Endothelial cell of umbilical vein (primary cell): ENCODE results near the gene TCP11. TPM values are rescaled to one million over a fixed set of nuclear protein-coding genes. Genes with fewer than 3 reads are reported as not detected.

Experiments
- BruUV-seq: library from RNA; stranded (reverse); fragments of 400-500 nt; replicated peaks from 2 replicates; lab custom pipeline; 2021; lab: Mats Ljungman, UMichigan
- CTCF ChIA-PET: fragments of 300-600, 350-600 bp; sonication (Branson Sonifier 250); formaldehyde crosslinking; loops from one replicate; lab custom pipeline; 2021; ENCODE audit warnings: antibody characterized with exemption, inconsistent platforms; lab: Charles Lee
- POLR2A ChIA-PET: fragments of 300-600, 350-600 bp; sonication (Branson Sonifier 250); formaldehyde crosslinking; loops from one replicate; lab custom pipeline; 2021; ENCODE audit warnings: antibody characterized with exemption, inconsistent platforms; lab: Charles Lee
- DNase-seq: peaks from one replicate; pipeline ENCODE4 v3.0.0-alpha.2; 2011; ENCODE audit warnings: low read depth, low spot score
- FAIRE-seq: peaks from 2 replicates; lab custom pipeline; 2011; peaks lifted over from hg19 to GRCh38; lab: Jason Lieb, UNC
- H2AFZ ChIP-seq: 2 replicates; pipeline ENCODE4 v1.6.0; 2012; ENCODE audit warnings: low read depth, low read length, control low read depth, inconsistent platforms
- H3K27ac ChIP-seq: 2 replicates; pipeline ENCODE4 v1.5.1; 2011; ENCODE audit warnings: low read depth, mild to moderate bottlenecking, control low read depth, low read length, moderate library complexity; ENCODE audit not compliant: insufficient read depth
- H3K27me3 ChIP-seq, 2 experiments: 2 replicates each; pipeline versions ENCODE4 v1.6.0 to v1.6.1; 2011; ENCODE audit warnings: low read length in 2 of 2, mixed read lengths in 1 of 2; ENCODE audit not compliant: control insufficient read depth in 2 of 2, insufficient read depth in 2 of 2
- H3K36me3 ChIP-seq, 2 experiments: 2 replicates in 1 of 2; 3 replicates in 1 of 2; pipeline ENCODE4 v1.5.1; 2011; ENCODE audit warnings: low read length in 2 of 2, mild to moderate bottlenecking in 1 of 2, moderate library complexity in 1 of 2; ENCODE audit not compliant: control insufficient read depth in 2 of 2, insufficient read depth in 2 of 2; ENCODE audit errors: extremely low read depth in 1 of 2
- H3K4me1 ChIP-seq: 3 replicates; pipeline ENCODE4 v1.5.1; 2011; ENCODE audit warnings: mild to moderate bottlenecking, low read length; ENCODE audit not compliant: control insufficient read depth, insufficient read depth; ENCODE audit errors: extremely low read depth
- H3K4me2 ChIP-seq: 2 replicates; pipeline ENCODE4 v1.6.1; 2011; ENCODE audit warnings: low read length, control low read depth, mixed read lengths; ENCODE audit not compliant: insufficient read depth
- H3K4me3 ChIP-seq, 3 experiments: fragments of 200-600 bp in 1 of 3; sonication (generic), shearing (Covaris generic) in 1 of 3; replicated peaks in 1 of 3; 2 replicates each; pipeline ENCODE4 v1.5.1; 2011 to 2016; ENCODE audit warnings: control low read depth in 3 of 3, low read length in 3 of 3, mild to moderate bottlenecking in 2 of 3, inconsistent platforms in 1 of 3, low read depth in 1 of 3, moderate library complexity in 1 of 3; ENCODE audit not compliant: insufficient read depth in 1 of 3
- H3K79me2 ChIP-seq: 2 replicates; pipeline ENCODE4 v1.6.0; 2012; ENCODE audit warnings: low read length, inconsistent platforms; ENCODE audit not compliant: control insufficient read depth, insufficient read depth
- H3K9ac ChIP-seq: replicated peaks from 2 replicates; pipeline ENCODE3; 2011; ENCODE audit warnings: low read length, control low read depth; ENCODE audit not compliant: insufficient read depth; ENCODE audit errors: extremely low read depth
- H3K9me1 ChIP-seq: replicated peaks from 3 replicates; pipeline ENCODE4 v1.6.0; 2011; ENCODE audit warnings: mild to moderate bottlenecking, low read length; ENCODE audit not compliant: control insufficient read depth, insufficient read depth; ENCODE audit errors: extremely low read depth
- H3K9me3 ChIP-seq: replicated peaks from 2 replicates; pipeline ENCODE4 v1.5.1; 2012; ENCODE audit warnings: low read length, inconsistent platforms; ENCODE audit not compliant: control insufficient read depth, insufficient read depth
- H4K20me1 ChIP-seq: replicated peaks from 2 replicates; pipeline ENCODE3; 2011; ENCODE audit warnings: mild to moderate bottlenecking, low read length; ENCODE audit not compliant: control insufficient read depth, insufficient read depth; ENCODE audit errors: extremely low read depth
- CTCF ChIP-seq, 2 donors: IDR thresholded peaks; 1 replicate in 1 of 2; 2 replicates in 1 of 2; pipeline ENCODE4 v1.5.1; 2011; ENCODE audit warnings: low read length in 2 of 2, mild to moderate bottlenecking in 2 of 2, moderate library complexity in 2 of 2, control low read depth in 1 of 2, inconsistent platforms in 1 of 2, low read depth in 1 of 2; ENCODE audit not compliant: insufficient read depth in 1 of 2; ENCODE audit errors: extremely low read depth in 1 of 2
- EZH2 ChIP-seq: IDR thresholded peaks from 2 replicates; pipeline ENCODE4 v1.6.1; 2012; ENCODE audit warnings: borderline replicate concordance, low read depth, mild to moderate bottlenecking, moderate library complexity, low read length, inconsistent platforms; ENCODE audit not compliant: severe bottlenecking
- FOS ChIP-seq: IDR thresholded peaks from 2 replicates; pipeline ENCODE4 v1.6.1; 2011; ENCODE audit warnings: mild to moderate bottlenecking, low read length, moderate library complexity, borderline replicate concordance; ENCODE audit not compliant: insufficient read depth
- GATA2 ChIP-seq: IDR thresholded peaks from 2 replicates; pipeline ENCODE4 v1.7.0; 2011; ENCODE audit warnings: low read depth, mild to moderate bottlenecking, moderate library complexity, mixed read lengths, low read length; ENCODE audit not compliant: insufficient read length, insufficient read depth
- JUN ChIP-seq: IDR thresholded peaks from 2 replicates; pipeline ENCODE4 v1.6.1; 2011; ENCODE audit warnings: borderline replicate concordance, low read depth; ENCODE audit not compliant: insufficient read length, insufficient read depth
- MAX ChIP-seq: IDR thresholded peaks from 2 replicates; pipeline ENCODE4 v1.6.1; 2011; ENCODE audit not compliant: insufficient read depth, insufficient read length
- MYC ChIP-seq: IDR thresholded peaks from one replicate; pipeline ENCODE4 v1.6.1; 2011; ENCODE audit warnings: mild to moderate bottlenecking, low read depth, low read length
- POLR2A ChIP-seq: IDR thresholded peaks from 2 replicates; pipeline ENCODE4 v1.6.1; 2012; ENCODE audit warnings: low read depth, mild to moderate bottlenecking, control low read depth, low read length
- POLR2AphosphoS5 ChIP-seq: IDR thresholded peaks from 2 replicates; pipeline ENCODE4 v1.6.1; 2012; ENCODE audit warnings: low read depth, mild to moderate bottlenecking, control low read depth, low read length, moderate library complexity; ENCODE audit not compliant: insufficient read depth
- dilution Hi-C: fragments of 300-500 bp; cut with MboI; formaldehyde crosslinking; loops from one replicate; pipeline ENCODE4 v1.15.0; 2019; ENCODE audit warnings: low sequenced_read_pairs; ENCODE audit not compliant: extremely low pct_ligation_motif_present
- intact Hi-C: fragments of 100-400 bp; cut with micrococcal nuclease; formaldehyde crosslinking; loops from one replicate; pipeline ENCODE4 v1.10.0; 2022
- polyA plus RNA-seq, 4 experiments: library from polyadenylated mRNA; depleted of rRNA in 3 of 4; stranded (reverse) in 3 of 4; unstranded in 1 of 4; fragments of >200 nt; gene quantifications; 2 replicates each; pipeline versions ENCODE4 v1.2.1 to v1.2.3, GENCODE V29; 2011 to 2012; ENCODE audit warnings: missing spikeins in 1 of 4
- total RNA-seq: library from RNA; stranded (reverse); gene quantifications from 2 replicates; pipeline ENCODE4 v1.2.3, GENCODE V29; 2021

The TCP11 gene
- total and polyA plus RNA-seq, 2 donors (not counting 3 experiments of a cell fraction or from before 2014, with no cell fraction given): 0.18 TPM; not detected in 1

GRCh38 chr6:35080016-35080680 is 61.0 kb downstream of the TCP11 start:
- Histone ChIP-seq H2AFZ (no peak overlapping the region), H3K9ac (no peak overlapping the region), H3K4me1 (peaks cover 4% of the 10 kb centered on the region), H3K36me3 (peaks cover 0 to 51% of the 10 kb centered on the region in 2 experiments), H3K9me3 (no peaks in the 10 kb centered on the region), H4K20me1 (no peaks in the 10 kb centered on the region), H3K4me3 (no peak overlapping the region), H3K4me2 (no peak overlapping the region), H3K79me2 (no peaks in the 10 kb centered on the region), H3K9me1 (no peaks in the 10 kb centered on the region), H3K27ac (no peak overlapping the region), H3K27me3 (no peaks in the 10 kb centered on the region)
- dilution Hi-C loops (no loop called here), intact Hi-C loops (loop anchor here (5.0 kb wide), 1 partner anchor 93 kb away; no protein-coding TSS in a partner anchor)
- DNase-seq (no peak), FAIRE-seq (no peak)
- TF ChIP-seq GATA2 (no peak), POLR2AphosphoS5 (no peak), CTCF (IDR thresholded peaks at IDR 0.05; ENCODE audit: extremely low read depth in 1 of 2, insufficient read depth in 1 of 2, low read depth in 1 of 2, low read length in 2 of 2) (no peak), EZH2 (no peak), MYC (no peak), JUN (no peak), MAX (no peak), POLR2A (no peak), FOS (no peak)
- no TSS peak for BruUV-seq
- ChIA-PET POLR2A (no interaction called here), CTCF (interaction anchor here (1.8 to 4.5 kb wide), 3 partner anchors 12 to 93 kb away, joined by 5 to 15 read pairs (median 7); no protein-coding TSS in a partner anchor)
